ENCODE measurements around the gene PLAAT3. TPM values are rescaled to one million over a fixed set of nuclear protein-coding genes. Genes with fewer than 3 reads are reported as not detected.

The PLAAT3 gene
- total and polyA plus RNA-seq, 2 of the 8 experiments (the other 6 are each of a cell fraction or from before 2014, with no cell fraction given) = 109 to 190 TPM

DNA sequence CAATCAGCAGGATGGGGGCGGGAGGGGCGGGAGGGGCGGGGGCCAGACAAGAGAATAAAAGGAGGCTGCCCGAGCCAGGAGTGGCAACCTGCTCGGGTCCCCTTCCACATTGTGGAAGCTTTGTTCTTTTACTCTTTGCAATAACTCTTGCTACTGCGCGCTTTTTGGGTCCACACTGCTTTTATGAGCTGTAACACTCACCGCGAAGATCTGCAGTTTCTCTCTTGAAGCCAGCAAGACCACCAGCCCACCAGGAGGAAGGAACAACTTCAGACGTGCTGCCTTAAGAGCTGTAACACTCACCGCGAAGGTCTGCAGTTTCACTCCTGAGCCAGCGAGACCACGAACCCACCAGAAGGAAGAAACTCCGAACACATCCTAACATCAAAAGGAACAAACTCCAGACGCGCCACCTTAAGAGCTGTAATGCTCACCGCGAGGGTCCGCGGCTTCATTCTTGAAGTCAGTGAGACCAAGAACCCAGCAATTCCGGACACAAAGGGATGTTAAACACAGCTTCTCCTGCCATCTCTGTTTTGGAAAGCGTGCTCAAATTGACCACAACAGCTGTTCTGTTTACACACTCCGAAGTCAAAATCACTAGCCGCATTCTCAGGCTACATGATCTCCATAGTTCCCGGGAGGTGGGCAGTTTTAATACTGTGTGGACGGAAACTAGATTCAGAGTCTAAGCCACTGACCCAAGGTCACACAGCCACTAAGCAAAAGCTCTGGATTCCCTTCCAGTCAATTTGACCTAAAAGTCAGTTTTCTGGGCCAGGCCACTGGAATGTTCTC lies 62.9 kb downstream of the PLAAT3 start (continued):
- TF ChIP-seq, protein P1, sequence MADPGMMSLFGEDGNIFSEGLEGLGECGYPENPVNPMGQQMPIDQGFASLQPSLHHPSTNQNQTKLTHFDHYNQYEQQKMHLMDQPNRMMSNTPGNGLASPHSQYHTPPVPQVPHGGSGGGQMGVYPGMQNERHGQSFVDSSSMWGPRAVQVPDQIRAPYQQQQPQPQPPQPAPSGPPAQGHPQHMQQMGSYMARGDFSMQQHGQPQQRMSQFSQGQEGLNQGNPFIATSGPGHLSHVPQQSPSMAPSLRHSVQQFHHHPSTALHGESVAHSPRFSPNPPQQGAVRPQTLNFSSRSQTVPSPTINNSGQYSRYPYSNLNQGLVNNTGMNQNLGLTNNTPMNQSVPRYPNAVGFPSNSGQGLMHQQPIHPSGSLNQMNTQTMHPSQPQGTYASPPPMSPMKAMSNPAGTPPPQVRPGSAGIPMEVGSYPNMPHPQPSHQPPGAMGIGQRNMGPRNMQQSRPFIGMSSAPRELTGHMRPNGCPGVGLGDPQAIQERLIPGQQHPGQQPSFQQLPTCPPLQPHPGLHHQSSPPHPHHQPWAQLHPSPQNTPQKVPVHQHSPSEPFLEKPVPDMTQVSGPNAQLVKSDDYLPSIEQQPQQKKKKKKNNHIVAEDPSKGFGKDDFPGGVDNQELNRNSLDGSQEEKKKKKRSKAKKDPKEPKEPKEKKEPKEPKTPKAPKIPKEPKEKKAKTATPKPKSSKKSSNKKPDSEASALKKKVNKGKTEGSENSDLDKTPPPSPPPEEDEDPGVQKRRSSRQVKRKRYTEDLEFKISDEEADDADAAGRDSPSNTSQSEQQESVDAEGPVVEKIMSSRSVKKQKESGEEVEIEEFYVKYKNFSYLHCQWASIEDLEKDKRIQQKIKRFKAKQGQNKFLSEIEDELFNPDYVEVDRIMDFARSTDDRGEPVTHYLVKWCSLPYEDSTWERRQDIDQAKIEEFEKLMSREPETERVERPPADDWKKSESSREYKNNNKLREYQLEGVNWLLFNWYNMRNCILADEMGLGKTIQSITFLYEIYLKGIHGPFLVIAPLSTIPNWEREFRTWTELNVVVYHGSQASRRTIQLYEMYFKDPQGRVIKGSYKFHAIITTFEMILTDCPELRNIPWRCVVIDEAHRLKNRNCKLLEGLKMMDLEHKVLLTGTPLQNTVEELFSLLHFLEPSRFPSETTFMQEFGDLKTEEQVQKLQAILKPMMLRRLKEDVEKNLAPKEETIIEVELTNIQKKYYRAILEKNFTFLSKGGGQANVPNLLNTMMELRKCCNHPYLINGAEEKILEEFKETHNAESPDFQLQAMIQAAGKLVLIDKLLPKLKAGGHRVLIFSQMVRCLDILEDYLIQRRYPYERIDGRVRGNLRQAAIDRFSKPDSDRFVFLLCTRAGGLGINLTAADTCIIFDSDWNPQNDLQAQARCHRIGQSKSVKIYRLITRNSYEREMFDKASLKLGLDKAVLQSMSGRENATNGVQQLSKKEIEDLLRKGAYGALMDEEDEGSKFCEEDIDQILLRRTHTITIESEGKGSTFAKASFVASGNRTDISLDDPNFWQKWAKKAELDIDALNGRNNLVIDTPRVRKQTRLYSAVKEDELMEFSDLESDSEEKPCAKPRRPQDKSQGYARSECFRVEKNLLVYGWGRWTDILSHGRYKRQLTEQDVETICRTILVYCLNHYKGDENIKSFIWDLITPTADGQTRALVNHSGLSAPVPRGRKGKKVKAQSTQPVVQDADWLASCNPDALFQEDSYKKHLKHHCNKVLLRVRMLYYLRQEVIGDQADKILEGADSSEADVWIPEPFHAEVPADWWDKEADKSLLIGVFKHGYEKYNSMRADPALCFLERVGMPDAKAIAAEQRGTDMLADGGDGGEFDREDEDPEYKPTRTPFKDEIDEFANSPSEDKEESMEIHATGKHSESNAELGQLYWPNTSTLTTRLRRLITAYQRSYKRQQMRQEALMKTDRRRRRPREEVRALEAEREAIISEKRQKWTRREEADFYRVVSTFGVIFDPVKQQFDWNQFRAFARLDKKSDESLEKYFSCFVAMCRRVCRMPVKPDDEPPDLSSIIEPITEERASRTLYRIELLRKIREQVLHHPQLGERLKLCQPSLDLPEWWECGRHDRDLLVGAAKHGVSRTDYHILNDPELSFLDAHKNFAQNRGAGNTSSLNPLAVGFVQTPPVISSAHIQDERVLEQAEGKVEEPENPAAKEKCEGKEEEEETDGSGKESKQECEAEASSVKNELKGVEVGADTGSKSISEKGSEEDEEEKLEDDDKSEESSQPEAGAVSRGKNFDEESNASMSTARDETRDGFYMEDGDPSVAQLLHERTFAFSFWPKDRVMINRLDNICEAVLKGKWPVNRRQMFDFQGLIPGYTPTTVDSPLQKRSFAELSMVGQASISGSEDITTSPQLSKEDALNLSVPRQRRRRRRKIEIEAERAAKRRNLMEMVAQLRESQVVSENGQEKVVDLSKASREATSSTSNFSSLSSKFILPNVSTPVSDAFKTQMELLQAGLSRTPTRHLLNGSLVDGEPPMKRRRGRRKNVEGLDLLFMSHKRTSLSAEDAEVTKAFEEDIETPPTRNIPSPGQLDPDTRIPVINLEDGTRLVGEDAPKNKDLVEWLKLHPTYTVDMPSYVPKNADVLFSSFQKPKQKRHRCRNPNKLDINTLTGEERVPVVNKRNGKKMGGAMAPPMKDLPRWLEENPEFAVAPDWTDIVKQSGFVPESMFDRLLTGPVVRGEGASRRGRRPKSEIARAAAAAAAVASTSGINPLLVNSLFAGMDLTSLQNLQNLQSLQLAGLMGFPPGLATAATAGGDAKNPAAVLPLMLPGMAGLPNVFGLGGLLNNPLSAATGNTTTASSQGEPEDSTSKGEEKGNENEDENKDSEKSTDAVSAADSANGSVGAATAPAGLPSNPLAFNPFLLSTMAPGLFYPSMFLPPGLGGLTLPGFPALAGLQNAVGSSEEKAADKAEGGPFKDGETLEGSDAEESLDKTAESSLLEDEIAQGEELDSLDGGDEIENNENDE (IDR thresholded peaks at IDR 0.05; ENCODE audit: insufficient replicate concordance, low read length) = no peak
- TF ChIP-seq TAF7 (optimal IDR thresholded peaks at IDR 0.05; ENCODE audit: borderline replicate concordance, low read depth, low read length) (no peak), GABPA (IDR thresholded peaks at IDR 0.05; ENCODE audit: borderline replicate concordance, insufficient read depth, low read length) (no peak), EGR1 (IDR thresholded peaks at IDR 0.05; ENCODE audit: borderline replicate concordance, low read depth, low read length) (no peak), HDAC6 (IDR thresholded peaks at IDR 0.05; ENCODE audit: low read depth, low read length) (no peak), POU5F1 (IDR thresholded peaks at IDR 0.05; ENCODE audit: low read depth, low read length) (no peak), SUZ12 (IDR thresholded peaks at IDR 0.05; ENCODE audit: low read length) (no peak)
- TF ChIP-seq, protein P2, sequence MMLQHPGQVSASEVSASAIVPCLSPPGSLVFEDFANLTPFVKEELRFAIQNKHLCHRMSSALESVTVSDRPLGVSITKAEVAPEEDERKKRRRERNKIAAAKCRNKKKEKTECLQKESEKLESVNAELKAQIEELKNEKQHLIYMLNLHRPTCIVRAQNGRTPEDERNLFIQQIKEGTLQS (IDR thresholded peaks at IDR 0.05; ENCODE audit: insufficient read depth, low read depth, low read length) = no peak
